Measurements from ENCODE around the gene USH2A. TPM values are rescaled to one million over a fixed set of nuclear protein-coding genes. Genes with fewer than 3 reads are reported as not detected.

The USH2A gene
- total RNA-seq, 1 donor from 2014 or later, result not detected

DNA sequence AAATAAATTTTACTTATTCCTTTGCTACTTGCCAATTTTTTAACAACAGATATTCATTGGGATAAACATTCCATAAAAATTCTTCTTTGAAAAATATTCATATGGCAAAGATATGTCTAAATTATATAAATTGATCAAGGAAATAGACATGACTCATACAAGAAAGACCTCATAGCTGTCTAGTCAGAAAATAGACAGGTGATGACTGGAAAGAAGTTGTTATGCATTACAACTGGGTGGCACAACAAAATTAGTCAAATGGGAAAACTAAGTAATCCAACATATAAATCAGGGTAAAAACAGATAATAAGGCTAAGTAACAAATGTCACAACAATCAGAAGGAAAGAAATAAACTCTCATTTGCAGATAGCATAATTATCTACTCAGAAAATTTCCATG lies 92.0 kb downstream of the USH2A start:
- H3K4me3 ChIP-seq (ENCODE audit: low read depth, low read length), result no peak overlapping the region
- no peaks in the 10 kb centered on the region for H3K27me3 ChIP-seq (ENCODE audit: control insufficient read depth, insufficient read depth, low read length)
- TF ChIP-seq, protein P1, sequence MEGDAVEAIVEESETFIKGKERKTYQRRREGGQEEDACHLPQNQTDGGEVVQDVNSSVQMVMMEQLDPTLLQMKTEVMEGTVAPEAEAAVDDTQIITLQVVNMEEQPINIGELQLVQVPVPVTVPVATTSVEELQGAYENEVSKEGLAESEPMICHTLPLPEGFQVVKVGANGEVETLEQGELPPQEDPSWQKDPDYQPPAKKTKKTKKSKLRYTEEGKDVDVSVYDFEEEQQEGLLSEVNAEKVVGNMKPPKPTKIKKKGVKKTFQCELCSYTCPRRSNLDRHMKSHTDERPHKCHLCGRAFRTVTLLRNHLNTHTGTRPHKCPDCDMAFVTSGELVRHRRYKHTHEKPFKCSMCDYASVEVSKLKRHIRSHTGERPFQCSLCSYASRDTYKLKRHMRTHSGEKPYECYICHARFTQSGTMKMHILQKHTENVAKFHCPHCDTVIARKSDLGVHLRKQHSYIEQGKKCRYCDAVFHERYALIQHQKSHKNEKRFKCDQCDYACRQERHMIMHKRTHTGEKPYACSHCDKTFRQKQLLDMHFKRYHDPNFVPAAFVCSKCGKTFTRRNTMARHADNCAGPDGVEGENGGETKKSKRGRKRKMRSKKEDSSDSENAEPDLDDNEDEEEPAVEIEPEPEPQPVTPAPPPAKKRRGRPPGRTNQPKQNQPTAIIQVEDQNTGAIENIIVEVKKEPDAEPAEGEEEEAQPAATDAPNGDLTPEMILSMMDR (IDR thresholded peaks at IDR 0.05; ENCODE audit: insufficient read depth, low read length, poor library complexity, severe bottlenecking), result no peak
- H3K36me3 ChIP-seq (ENCODE audit: control insufficient read depth, insufficient read depth, low read length), result no peaks in the 10 kb centered on the region
- DNase-seq (ENCODE audit: low read depth), result no peak

DNA sequence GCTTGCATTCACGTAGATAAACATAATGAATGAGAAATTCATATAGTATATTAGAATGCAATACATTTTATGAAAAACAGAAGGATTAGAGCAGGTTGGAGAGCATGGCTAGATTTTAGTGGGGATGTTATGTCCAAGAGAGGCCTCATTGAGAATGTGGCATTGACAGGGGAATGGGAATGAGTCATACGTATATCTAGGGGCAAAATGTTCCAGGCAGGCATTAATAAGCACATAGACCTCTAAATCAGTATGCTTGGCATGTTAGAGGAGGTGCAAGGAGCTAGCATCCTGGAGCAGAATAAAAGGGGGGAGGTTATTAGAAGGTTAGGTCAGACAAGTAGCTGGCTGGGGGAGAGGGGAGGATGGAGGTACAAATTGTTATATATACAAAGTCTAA lies 93.0 kb downstream of the USH2A start:
- no peaks in the 10 kb centered on the region for H3K27me3 ChIP-seq (ENCODE audit: control insufficient read depth, insufficient read depth, low read length)
- H3K4me3 ChIP-seq (ENCODE audit: low read depth, low read length), result no peak overlapping the region
- TF ChIP-seq, protein P1 (IDR thresholded peaks at IDR 0.05; ENCODE audit: insufficient read depth, low read length, poor library complexity, severe bottlenecking), result no peak
- DNase-seq (ENCODE audit: low read depth), result no peak
- H3K36me3 ChIP-seq (ENCODE audit: control insufficient read depth, insufficient read depth, low read length), result no peaks in the 10 kb centered on the region

DNA sequence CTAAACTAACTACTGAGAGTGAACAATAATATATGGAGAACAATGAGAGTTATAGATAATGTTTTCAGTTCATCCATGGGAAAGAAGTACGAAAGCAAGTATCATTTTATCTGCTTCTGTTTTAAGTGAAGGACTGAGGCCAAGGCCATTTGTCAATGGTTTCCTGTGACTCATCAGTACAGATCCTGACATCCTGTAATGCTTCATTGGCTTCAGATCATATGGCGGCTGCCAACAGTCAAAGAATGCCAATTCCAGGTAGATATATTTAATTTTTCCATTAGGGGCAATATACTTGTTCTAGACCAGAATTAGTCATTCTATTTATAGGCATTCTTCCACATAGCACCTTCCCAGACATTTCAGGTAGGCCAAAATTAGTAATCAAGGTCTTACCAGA lies 97.3 kb downstream of the USH2A start:
- Histone ChIP-seq H3K4me3 (ENCODE audit: low read depth, low read length) (no peak overlapping the region), H3K36me3 (ENCODE audit: control insufficient read depth, insufficient read depth, low read length) (no peaks in the 10 kb centered on the region), H3K27me3 (ENCODE audit: control insufficient read depth, insufficient read depth, low read length) (no peaks in the 10 kb centered on the region)
- DNase-seq (ENCODE audit: low read depth), result no peak
- TF ChIP-seq, protein P1 (IDR thresholded peaks at IDR 0.05; ENCODE audit: insufficient read depth, low read length, poor library complexity, severe bottlenecking), result no peak

DNA sequence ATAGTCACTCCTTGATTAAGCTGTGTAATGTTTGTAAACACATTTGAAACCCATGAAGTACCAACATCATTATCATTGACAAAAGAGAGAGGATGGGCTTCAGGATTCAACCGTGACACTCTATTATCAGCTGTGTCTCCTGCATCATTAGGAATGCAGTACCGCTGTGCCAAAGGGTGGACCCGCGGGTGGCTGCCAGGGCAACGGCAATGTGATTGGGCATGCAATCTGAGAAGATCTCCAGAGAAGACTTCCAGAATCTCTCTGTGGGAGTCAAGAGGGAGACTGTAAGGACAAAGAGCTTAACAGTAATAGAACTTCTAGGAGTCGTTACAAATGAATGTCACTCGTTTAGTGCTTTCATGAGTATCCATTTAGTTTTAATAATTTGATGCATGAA lies 97.9 kb downstream of the USH2A start:
- DNase-seq (ENCODE audit: low read depth), result no peak
- Histone ChIP-seq H3K27me3 (ENCODE audit: control insufficient read depth, insufficient read depth, low read length) (no peaks in the 10 kb centered on the region), H3K36me3 (ENCODE audit: control insufficient read depth, insufficient read depth, low read length) (no peaks in the 10 kb centered on the region), H3K4me3 (ENCODE audit: low read depth, low read length) (no peak overlapping the region)
- TF ChIP-seq, protein P1 (IDR thresholded peaks at IDR 0.05; ENCODE audit: insufficient read depth, low read length, poor library complexity, severe bottlenecking), result no peak

DNA sequence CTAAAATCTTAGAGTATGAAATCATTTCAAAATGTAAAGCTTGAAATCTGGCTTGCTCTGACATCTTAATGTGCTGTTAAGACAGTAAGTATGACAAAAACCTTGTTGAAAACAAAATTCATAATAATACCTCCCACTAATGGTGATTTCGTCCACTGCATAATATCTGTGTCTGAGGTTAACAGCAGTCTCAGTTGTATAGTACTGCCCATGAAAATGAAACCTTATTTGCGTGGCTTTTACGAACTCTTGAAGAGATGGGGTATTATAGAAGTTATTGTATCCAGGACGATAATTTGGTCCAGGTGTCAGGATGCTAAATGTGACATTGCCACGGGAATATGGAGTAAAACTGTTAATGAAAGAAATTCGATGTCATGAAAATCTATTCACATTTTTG lies 99.9 kb downstream of the USH2A start:
- Histone ChIP-seq H3K27me3 (ENCODE audit: control insufficient read depth, insufficient read depth, low read length) (no peaks in the 10 kb centered on the region), H3K36me3 (ENCODE audit: control insufficient read depth, insufficient read depth, low read length) (no peaks in the 10 kb centered on the region), H3K4me3 (ENCODE audit: low read depth, low read length) (no peak overlapping the region)
- DNase-seq (ENCODE audit: low read depth), result no peak
- TF ChIP-seq, protein P1 (IDR thresholded peaks at IDR 0.05; ENCODE audit: insufficient read depth, low read length, poor library complexity, severe bottlenecking), result no peak

DNA sequence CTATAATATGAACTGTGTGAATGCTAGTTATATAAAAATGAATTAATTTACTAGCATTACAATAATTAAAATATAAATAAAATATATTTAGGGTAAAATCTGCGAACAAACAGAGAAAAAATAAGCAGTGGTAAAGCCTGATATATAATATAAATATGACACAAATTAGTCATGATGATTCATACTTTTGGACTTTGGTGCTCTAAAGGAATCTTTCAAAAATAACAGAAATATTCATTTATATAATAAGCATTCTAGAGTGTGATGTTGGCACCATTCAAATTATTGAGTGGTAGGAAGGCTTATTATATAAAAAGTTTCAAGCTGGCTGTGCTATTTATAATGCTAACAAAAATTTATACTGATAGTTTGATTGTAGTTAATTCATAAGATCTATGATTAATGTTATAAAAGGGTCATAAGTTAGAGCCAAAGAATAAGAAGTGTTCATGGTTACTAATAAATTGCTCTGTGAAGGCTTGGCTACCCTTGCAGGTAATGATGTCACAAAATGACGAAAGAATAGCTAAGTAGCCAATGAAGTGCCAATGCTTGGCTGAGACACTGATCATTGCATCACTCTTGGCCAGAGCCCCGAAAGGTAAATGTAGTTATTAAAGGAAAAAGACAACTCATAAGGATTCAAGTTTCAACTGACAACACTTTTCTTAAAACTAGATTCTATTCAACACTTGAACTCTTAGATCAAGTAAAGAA lies 108.7 kb downstream of the USH2A start:
- Histone ChIP-seq H3K36me3 (ENCODE audit: control insufficient read depth, insufficient read depth, low read length) (no peaks in the 10 kb centered on the region), H3K4me3 (ENCODE audit: low read depth, low read length) (no peak overlapping the region), H3K27me3 (ENCODE audit: control insufficient read depth, insufficient read depth, low read length) (no peaks in the 10 kb centered on the region)
- TF ChIP-seq, protein P1 (IDR thresholded peaks at IDR 0.05; ENCODE audit: insufficient read depth, low read length, poor library complexity, severe bottlenecking), result no peak
- DNase-seq (ENCODE audit: low read depth), result no peak
